Karpas-422 (cell line): Measurements from ENCODE around the gene DNAH17. TPM values are rescaled to one million over a fixed set of nuclear protein-coding genes. Genes with fewer than 3 reads are reported as not detected.

Source experiments
- DNase-seq: peaks from one replicate; pipeline ENCODE4 v3.0.0-alpha.2; 2015
- H2AFZ ChIP-seq: fragments of 200-600 bp; sonication (generic); 2 replicates; pipeline ENCODE4 v1.6.1; 2014; ENCODE audit warnings: antibody characterized with exemption, low read length, mixed read lengths
- H3K27ac ChIP-seq: fragments of 200-600 bp; sonication (generic); 2 replicates; pipeline ENCODE4 v1.5.1; 2014; ENCODE audit warnings: mild to moderate bottlenecking, low read length, moderate library complexity
- H3K27me3 ChIP-seq: fragments of 200-600 bp; sonication (generic); 2 replicates; pipeline ENCODE4 v1.6.1; 2014; ENCODE audit warnings: low read length, mixed read lengths
- H3K36me3 ChIP-seq: fragments of 200-600 bp; sonication (generic); 2 replicates; pipeline ENCODE4 v1.6.1; 2014; ENCODE audit warnings: low read length, mixed read lengths; ENCODE audit not compliant: insufficient read depth
- H3K4me1 ChIP-seq: fragments of 200-600 bp; sonication (generic); 2 replicates; pipeline ENCODE4 v1.6.1; 2014; ENCODE audit warnings: mild to moderate bottlenecking, low read length, mixed read lengths
- H3K4me2 ChIP-seq: fragments of 200-600 bp; sonication (generic); 2 replicates; pipeline ENCODE4 v1.6.1; 2014; ENCODE audit warnings: low read length, low read depth, mild to moderate bottlenecking; ENCODE audit not compliant: poor library complexity, severe bottlenecking
- H3K4me3 ChIP-seq: fragments of 200-600 bp; sonication (generic); 2 replicates; pipeline ENCODE4 v1.5.1; 2014; ENCODE audit warnings: mild to moderate bottlenecking, antibody characterized with exemption, low read length, mixed read lengths
- H3K79me2 ChIP-seq: fragments of 200-600 bp; sonication (generic); 2 replicates; pipeline ENCODE4 v1.6.1; 2014; ENCODE audit warnings: mild to moderate bottlenecking, low read length, mixed read lengths
- H3K9ac ChIP-seq: fragments of 200-600 bp; sonication (generic); 2 replicates; pipeline ENCODE4 v1.6.0; 2014; ENCODE audit warnings: low read length
- H3K9me2 ChIP-seq: fragments of 200-600 bp; sonication (generic), shearing (Covaris generic); replicated peaks from 2 replicates; pipeline ENCODE4 v1.6.0; 2014; ENCODE audit warnings: mild to moderate bottlenecking, low read length, moderate library complexity; ENCODE audit not compliant: insufficient read depth
- H3K9me3 ChIP-seq: fragments of 300-700, 200-600 bp; sonication (generic); 2 replicates; pipeline ENCODE4 v1.6.1; 2014; ENCODE audit warnings: low read length, mixed read lengths
- H4K20me1 ChIP-seq: fragments of 200-600 bp; sonication (generic); 2 replicates; pipeline ENCODE4 v1.6.1; 2014; ENCODE audit warnings: mild to moderate bottlenecking, antibody characterized with exemption, low read length, low read depth; ENCODE audit not compliant: insufficient read depth
- total RNA-seq: library from RNA; depleted of rRNA; stranded (reverse); fragments of >200 nt; shearing (Covaris generic); gene quantifications from 2 replicates; pipeline ENCODE4 v1.2.3, GENCODE V29; 2014; ENCODE audit warnings: low replicate concordance

Gene DNAH17
- total RNA-seq, 1 experiment from 2014 or later = not detected

GRCh38 chr17:78529251-78529650 lies 47.9 kb downstream of the DNAH17 start:
- peaks cover 25% of the 10 kb centered on the region for H3K4me1 ChIP-seq
- no peak overlapping the region for H3K4me2 ChIP-seq
- H3K27ac ChIP-seq = no peak overlapping the region
- H3K36me3 ChIP-seq = no peaks in the 10 kb centered on the region
- H3K79me2 ChIP-seq = no peaks in the 10 kb centered on the region
- no peak overlapping the region for H2AFZ ChIP-seq
- no peak overlapping the region for H3K9ac ChIP-seq
- H3K9me3 ChIP-seq = no peaks in the 10 kb centered on the region
- no peak overlapping the region for H3K4me3 ChIP-seq
- no peaks in the 10 kb centered on the region for H3K27me3 ChIP-seq
- no peaks in the 10 kb centered on the region for H4K20me1 ChIP-seq
- no peaks in the 10 kb centered on the region for H3K9me2 ChIP-seq
- DNase-seq = no peak

- H3K79me2 ChIP-seq = no peaks in the 10 kb centered on the region
- no peaks in the 10 kb centered on the region for H3K9me2 ChIP-seq
- H3K9ac ChIP-seq = no peak overlapping the region
- no peak overlapping the region for H2AFZ ChIP-seq
- H3K4me2 ChIP-seq = no peak overlapping the region
- no peak overlapping the region for H3K4me3 ChIP-seq
- H3K27ac ChIP-seq = no peak overlapping the region
- H3K4me1 ChIP-seq = peaks cover 22% of the 10 kb centered on the region
- H3K36me3 ChIP-seq = no peaks in the 10 kb centered on the region
- H4K20me1 ChIP-seq = no peaks in the 10 kb centered on the region
- peak; percentile 51 for DNase-seq
- no peaks in the 10 kb centered on the region for H3K27me3 ChIP-seq
- no peaks in the 10 kb centered on the region for H3K9me3 ChIP-seq
These were observed 48.7 kb downstream of the DNAH17 start for GRCh38 chr17:78528541-78528940.

- Histone ChIP-seq H2AFZ (no peak overlapping the region), H3K4me2 (no peak overlapping the region), H3K4me3 (no peak overlapping the region), H3K36me3 (no peaks in the 10 kb centered on the region), H4K20me1 (no peaks in the 10 kb centered on the region), H3K27me3 (no peaks in the 10 kb centered on the region), H3K9ac (no peak overlapping the region), H3K9me2 (no peaks in the 10 kb centered on the region), H3K4me1 (peaks cover 22% of the 10 kb centered on the region), H3K9me3 (no peaks in the 10 kb centered on the region), H3K79me2 (no peaks in the 10 kb centered on the region), H3K27ac (no peak overlapping the region)
- DNase-seq = no peak
These were observed 49.9 kb downstream of the DNAH17 start for GRCh38 chr17:78527345-78527744.

GRCh38 chr17:78526231-78527025 lies 50.8 kb downstream of the DNAH17 start:
- Histone ChIP-seq H3K79me2 (no peaks in the 10 kb centered on the region), H2AFZ (peak overlapping the region; percentile 7; the same call in 1 of the 2 replicates), H3K9me2 (no peaks in the 10 kb centered on the region), H3K27ac (no peak overlapping the region), H4K20me1 (no peaks in the 10 kb centered on the region), H3K4me2 (peak overlapping the region; percentile 21), H3K27me3 (no peaks in the 10 kb centered on the region), H3K9me3 (no peaks in the 10 kb centered on the region), H3K36me3 (no peaks in the 10 kb centered on the region), H3K4me3 (peak overlapping the region; percentile 23; the same call in 1 of the 2 replicates), H3K4me1 (peaks cover 22% of the 10 kb centered on the region), H3K9ac (no peak overlapping the region)
- peak; percentile 53 for DNase-seq

GRCh38 chr17:78525511-78526160 lies 51.6 kb downstream of the DNAH17 start:
- Histone ChIP-seq H4K20me1 (no peaks in the 10 kb centered on the region), H2AFZ (peak overlapping the region; percentile 7; the same call in 1 of the 2 replicates), H3K4me1 (peaks cover 22% of the 10 kb centered on the region), H3K4me3 (peak overlapping the region; percentile 23; the same call in 1 of the 2 replicates), H3K9me3 (no peaks in the 10 kb centered on the region), H3K4me2 (peak overlapping the region; percentile 21), H3K27ac (no peak overlapping the region), H3K36me3 (no peaks in the 10 kb centered on the region), H3K9me2 (no peaks in the 10 kb centered on the region), H3K9ac (no peak overlapping the region), H3K79me2 (no peaks in the 10 kb centered on the region), H3K27me3 (no peaks in the 10 kb centered on the region)
- DNase-seq = peak; percentile 51

GRCh38 chr17:78524870-78525510 lies 52.2 kb downstream of the DNAH17 start:
- Histone ChIP-seq H4K20me1 (no peaks in the 10 kb centered on the region), H3K9ac (no peak overlapping the region), H3K27me3 (no peaks in the 10 kb centered on the region), H3K79me2 (no peaks in the 10 kb centered on the region), H3K27ac (no peak overlapping the region), H3K9me3 (no peaks in the 10 kb centered on the region), H3K4me2 (peak overlapping the region; percentile 21), H3K4me1 (peaks cover 22% of the 10 kb centered on the region), H3K36me3 (no peaks in the 10 kb centered on the region), H2AFZ (no peak overlapping the region), H3K9me2 (no peaks in the 10 kb centered on the region), H3K4me3 (no peak overlapping the region)
- DNase-seq = no peak

- Histone ChIP-seq H3K4me3 (no peak overlapping the region), H4K20me1 (no peaks in the 10 kb centered on the region), H3K79me2 (no peaks in the 10 kb centered on the region), H3K9me3 (no peaks in the 10 kb centered on the region), H3K27ac (no peak overlapping the region), H3K36me3 (no peaks in the 10 kb centered on the region), H3K27me3 (no peaks in the 10 kb centered on the region), H3K9me2 (no peaks in the 10 kb centered on the region), H2AFZ (no peak overlapping the region), H3K9ac (no peak overlapping the region), H3K4me2 (no peak overlapping the region), H3K4me1 (peaks cover 22% of the 10 kb centered on the region)
- DNase-seq = no peak
These were observed 53.1 kb downstream of the DNAH17 start for GRCh38 chr17:78523934-78524655.
